Astrocyte (in vitro differentiated cells and primary cell): ENCODE measurements around the gene DIO3. TPM values are rescaled to one million over a fixed set of nuclear protein-coding genes. Genes with fewer than 3 reads are reported as not detected.

Experiments
- DNase-seq: peaks from one replicate; pipeline ENCODE4 v3.0.0-alpha.2; 2010; ENCODE audit warnings: low read depth
- FAIRE-seq: peaks from 2 replicates; lab custom pipeline; 2011; peaks lifted over from hg19 to GRCh38; lab: Jason Lieb, UNC
- H2AFZ ChIP-seq: 2 replicates; pipeline ENCODE4 v1.6.0; 2012; ENCODE audit warnings: low read depth, low read length, inconsistent platforms
- H3K27ac ChIP-seq: 2 replicates; pipeline ENCODE4 v1.5.1; 2011; ENCODE audit warnings: low read depth, low read length, inconsistent platforms
- H3K27me3 ChIP-seq: 2 replicates; pipeline ENCODE4 v1.6.0; 2011; ENCODE audit warnings: low read length, inconsistent platforms; ENCODE audit not compliant: insufficient read depth
- H3K36me3 ChIP-seq: 2 replicates; pipeline ENCODE4 v1.5.1; 2011; ENCODE audit warnings: low read length, inconsistent platforms; ENCODE audit not compliant: insufficient read depth
- H3K4me1 ChIP-seq: 2 replicates; pipeline ENCODE4 v1.5.1; 2011; ENCODE audit warnings: low read length, inconsistent platforms; ENCODE audit not compliant: insufficient read depth
- H3K4me2 ChIP-seq: 2 replicates; pipeline ENCODE4 v1.6.0; 2012; ENCODE audit warnings: low read length, inconsistent platforms
- H3K4me3 ChIP-seq: 2 replicates; pipeline ENCODE4 v1.5.1; 2011; ENCODE audit warnings: low read depth, mild to moderate bottlenecking, low read length, inconsistent platforms; ENCODE audit not compliant: insufficient read depth
- H3K79me2 ChIP-seq: 2 replicates; pipeline ENCODE4 v1.6.0; 2012; ENCODE audit warnings: mild to moderate bottlenecking, low read length, inconsistent platforms; ENCODE audit not compliant: insufficient read depth
- H3K9ac ChIP-seq: 2 replicates; pipeline ENCODE4 v1.6.0; 2012; ENCODE audit warnings: mild to moderate bottlenecking, low read length, inconsistent platforms
- H3K9me3 ChIP-seq: 2 replicates; pipeline ENCODE4 v1.5.1; 2012; ENCODE audit warnings: low read depth, mild to moderate bottlenecking, low read length, inconsistent platforms; ENCODE audit not compliant: insufficient read depth
- H4K20me1 ChIP-seq: 2 replicates; pipeline ENCODE4 v1.6.0; 2012; ENCODE audit warnings: low read length, inconsistent platforms; ENCODE audit not compliant: insufficient read depth
- H3K27ac Mint-ChIP-seq: one replicate; pipeline ENCODE4 v1.8.0; 2021; ENCODE audit warnings: mild to moderate bottlenecking, mixed read lengths; ENCODE audit not compliant: unreplicated experiment
- H3K27me3 Mint-ChIP-seq: one replicate; pipeline ENCODE4 v1.8.0; 2021; ENCODE audit warnings: low read depth, mixed read lengths; ENCODE audit not compliant: unreplicated experiment
- H3K36me3 Mint-ChIP-seq: one replicate; pipeline ENCODE4 v1.8.0; 2021; ENCODE audit warnings: low read depth, mixed read lengths; ENCODE audit not compliant: unreplicated experiment
- H3K4me1 Mint-ChIP-seq: one replicate; pipeline ENCODE4 v1.8.0; 2021; ENCODE audit warnings: low read depth, mixed read lengths; ENCODE audit not compliant: unreplicated experiment
- H3K4me3 Mint-ChIP-seq: one replicate; pipeline ENCODE4 v1.8.0; 2021; ENCODE audit warnings: mild to moderate bottlenecking, moderate library complexity, mixed read lengths; ENCODE audit not compliant: unreplicated experiment
- H3K9me3 Mint-ChIP-seq: one replicate; pipeline ENCODE4 v1.8.0; 2021; ENCODE audit warnings: mild to moderate bottlenecking, mixed read lengths; ENCODE audit not compliant: unreplicated experiment
- CTCF ChIP-seq: IDR thresholded peaks from 2 replicates; pipeline ENCODE4 v1.5.1; 2011; ENCODE audit warnings: low read depth, mild to moderate bottlenecking, inconsistent platforms, low read length, moderate library complexity; ENCODE audit not compliant: insufficient read depth
- EZH2 ChIP-seq: IDR thresholded peaks from 2 replicates; pipeline ENCODE4 v1.6.1; 2012; ENCODE audit warnings: mild to moderate bottlenecking, low read length, inconsistent platforms; ENCODE audit not compliant: insufficient read depth
- total RNA-seq: library from RNA; stranded (reverse); gene quantifications from 2 replicates; pipeline ENCODE4 v1.2.1, GENCODE V29; 2021

DIO3 gene
- total RNA-seq, 1 donor from 2014 or later, result 0.79 TPM

GRCh38 chr14:101604228-101604934 lies 43.1 kb downstream of the DIO3 start:
- H3K27me3 ChIP-seq, result peaks cover 15% of the 10 kb centered on the region
- H3K27me3 Mint-ChIP-seq, result peaks cover 45% of the 10 kb centered on the region
- H3K9ac ChIP-seq, result no peak overlapping the region
- H3K9me3 Mint-ChIP-seq, result peaks cover 7% of the 10 kb centered on the region
- H3K4me1 Mint-ChIP-seq, result no peaks in the 10 kb centered on the region
- no peak overlapping the region for H3K27ac Mint-ChIP-seq
- no peak for DNase-seq
- no peak overlapping the region for H3K4me3 Mint-ChIP-seq
- no peaks in the 10 kb centered on the region for H4K20me1 ChIP-seq
- TF ChIP-seq EZH2 (no peak), CTCF (no peak)
- H3K27ac ChIP-seq, result no peak overlapping the region
- no peaks in the 10 kb centered on the region for H3K4me1 ChIP-seq
- H3K4me3 ChIP-seq, result no peak overlapping the region
- no peak overlapping the region for H2AFZ ChIP-seq
- no peak for FAIRE-seq
- H3K4me2 ChIP-seq, result no peak overlapping the region
- no peaks in the 10 kb centered on the region for H3K36me3 Mint-ChIP-seq
- H3K9me3 ChIP-seq, result no peaks in the 10 kb centered on the region
- no peaks in the 10 kb centered on the region for H3K36me3 ChIP-seq
- no peaks in the 10 kb centered on the region for H3K79me2 ChIP-seq

GRCh38 chr14:101604935-101605780 lies 43.9 kb downstream of the DIO3 start:
- Histone ChIP-seq H3K36me3 (no peaks in the 10 kb centered on the region), H4K20me1 (no peaks in the 10 kb centered on the region), H3K79me2 (no peaks in the 10 kb centered on the region), H2AFZ (no peak overlapping the region), H3K27me3 (peaks cover 19% of the 10 kb centered on the region), H3K27ac (no peak overlapping the region), H3K4me2 (no peak overlapping the region), H3K4me3 (no peak overlapping the region), H3K4me1 (no peaks in the 10 kb centered on the region), H3K9me3 (no peaks in the 10 kb centered on the region), H3K9ac (no peak overlapping the region)
- DNase-seq, result no peak
- H3K4me1 Mint-ChIP-seq, result no peaks in the 10 kb centered on the region
- peaks cover 7% of the 10 kb centered on the region for H3K9me3 Mint-ChIP-seq
- no peak for FAIRE-seq
- TF ChIP-seq EZH2, result no peak
- TF ChIP-seq CTCF, result no peak
- H3K4me3 Mint-ChIP-seq, result no peak overlapping the region
- H3K36me3 Mint-ChIP-seq, result no peaks in the 10 kb centered on the region
- peaks cover 42% of the 10 kb centered on the region for H3K27me3 Mint-ChIP-seq
- no peak overlapping the region for H3K27ac Mint-ChIP-seq
